Endothelial cell of umbilical vein (primary cell): ENCODE data around the gene DPP7. TPM values are rescaled to one million over a fixed set of nuclear protein-coding genes. Genes with fewer than 3 reads are reported as not detected.

ENCODE experiments used
- BruUV-seq: library from RNA; stranded (reverse); fragments of 400-500 nt; replicated peaks from 2 replicates; lab custom pipeline; 2021; lab: Mats Ljungman, UMichigan
- CTCF ChIA-PET: fragments of 300-600, 350-600 bp; sonication (Branson Sonifier 250); formaldehyde crosslinking; loops from one replicate; lab custom pipeline; 2021; ENCODE audit warnings: antibody characterized with exemption, inconsistent platforms; lab: Charles Lee
- POLR2A ChIA-PET: fragments of 300-600, 350-600 bp; sonication (Branson Sonifier 250); formaldehyde crosslinking; loops from one replicate; lab custom pipeline; 2021; ENCODE audit warnings: antibody characterized with exemption, inconsistent platforms; lab: Charles Lee
- DNase-seq: peaks from one replicate; pipeline ENCODE4 v3.0.0-alpha.2; 2011; ENCODE audit warnings: low read depth, low spot score
- FAIRE-seq: peaks from 2 replicates; lab custom pipeline; 2011; peaks lifted over from hg19 to GRCh38; lab: Jason Lieb, UNC
- H2AFZ ChIP-seq: 2 replicates; pipeline ENCODE4 v1.6.0; 2012; ENCODE audit warnings: low read depth, low read length, control low read depth, inconsistent platforms
- H3K27ac ChIP-seq: 2 replicates; pipeline ENCODE4 v1.5.1; 2011; ENCODE audit warnings: low read depth, mild to moderate bottlenecking, control low read depth, low read length, moderate library complexity; ENCODE audit not compliant: insufficient read depth
- H3K27me3 ChIP-seq, 2 experiments: 2 replicates each; pipeline versions ENCODE4 v1.6.0 to v1.6.1; 2011; ENCODE audit warnings: low read length in 2 of 2, mixed read lengths in 1 of 2; ENCODE audit not compliant: control insufficient read depth in 2 of 2, insufficient read depth in 2 of 2
- H3K36me3 ChIP-seq, 2 experiments: 2 replicates in 1 of 2; 3 replicates in 1 of 2; pipeline ENCODE4 v1.5.1; 2011; ENCODE audit warnings: low read length in 2 of 2, mild to moderate bottlenecking in 1 of 2, moderate library complexity in 1 of 2; ENCODE audit not compliant: control insufficient read depth in 2 of 2, insufficient read depth in 2 of 2; ENCODE audit errors: extremely low read depth in 1 of 2
- H3K4me1 ChIP-seq: 3 replicates; pipeline ENCODE4 v1.5.1; 2011; ENCODE audit warnings: mild to moderate bottlenecking, low read length; ENCODE audit not compliant: control insufficient read depth, insufficient read depth; ENCODE audit errors: extremely low read depth
- H3K4me2 ChIP-seq: 2 replicates; pipeline ENCODE4 v1.6.1; 2011; ENCODE audit warnings: low read length, control low read depth, mixed read lengths; ENCODE audit not compliant: insufficient read depth
- H3K4me3 ChIP-seq, 3 experiments: fragments of 200-600 bp in 1 of 3; sonication (generic), shearing (Covaris generic) in 1 of 3; replicated peaks in 1 of 3; 2 replicates each; pipeline ENCODE4 v1.5.1; 2011 to 2016; ENCODE audit warnings: control low read depth in 3 of 3, low read length in 3 of 3, mild to moderate bottlenecking in 2 of 3, inconsistent platforms in 1 of 3, low read depth in 1 of 3, moderate library complexity in 1 of 3; ENCODE audit not compliant: insufficient read depth in 1 of 3
- H3K79me2 ChIP-seq: 2 replicates; pipeline ENCODE4 v1.6.0; 2012; ENCODE audit warnings: low read length, inconsistent platforms; ENCODE audit not compliant: control insufficient read depth, insufficient read depth
- H3K9ac ChIP-seq: replicated peaks from 2 replicates; pipeline ENCODE3; 2011; ENCODE audit warnings: low read length, control low read depth; ENCODE audit not compliant: insufficient read depth; ENCODE audit errors: extremely low read depth
- H3K9me1 ChIP-seq: replicated peaks from 3 replicates; pipeline ENCODE4 v1.6.0; 2011; ENCODE audit warnings: mild to moderate bottlenecking, low read length; ENCODE audit not compliant: control insufficient read depth, insufficient read depth; ENCODE audit errors: extremely low read depth
- H3K9me3 ChIP-seq: replicated peaks from 2 replicates; pipeline ENCODE4 v1.5.1; 2012; ENCODE audit warnings: low read length, inconsistent platforms; ENCODE audit not compliant: control insufficient read depth, insufficient read depth
- H4K20me1 ChIP-seq: replicated peaks from 2 replicates; pipeline ENCODE3; 2011; ENCODE audit warnings: mild to moderate bottlenecking, low read length; ENCODE audit not compliant: control insufficient read depth, insufficient read depth; ENCODE audit errors: extremely low read depth
- CTCF ChIP-seq, 2 donors: IDR thresholded peaks; 1 replicate in 1 of 2; 2 replicates in 1 of 2; pipeline ENCODE4 v1.5.1; 2011; ENCODE audit warnings: low read length in 2 of 2, mild to moderate bottlenecking in 2 of 2, moderate library complexity in 2 of 2, control low read depth in 1 of 2, inconsistent platforms in 1 of 2, low read depth in 1 of 2; ENCODE audit not compliant: insufficient read depth in 1 of 2; ENCODE audit errors: extremely low read depth in 1 of 2
- EZH2 ChIP-seq: IDR thresholded peaks from 2 replicates; pipeline ENCODE4 v1.6.1; 2012; ENCODE audit warnings: borderline replicate concordance, low read depth, mild to moderate bottlenecking, moderate library complexity, low read length, inconsistent platforms; ENCODE audit not compliant: severe bottlenecking
- FOS ChIP-seq: IDR thresholded peaks from 2 replicates; pipeline ENCODE4 v1.6.1; 2011; ENCODE audit warnings: mild to moderate bottlenecking, low read length, moderate library complexity, borderline replicate concordance; ENCODE audit not compliant: insufficient read depth
- GATA2 ChIP-seq: IDR thresholded peaks from 2 replicates; pipeline ENCODE4 v1.7.0; 2011; ENCODE audit warnings: low read depth, mild to moderate bottlenecking, moderate library complexity, mixed read lengths, low read length; ENCODE audit not compliant: insufficient read length, insufficient read depth
- JUN ChIP-seq: IDR thresholded peaks from 2 replicates; pipeline ENCODE4 v1.6.1; 2011; ENCODE audit warnings: borderline replicate concordance, low read depth; ENCODE audit not compliant: insufficient read length, insufficient read depth
- MAX ChIP-seq: IDR thresholded peaks from 2 replicates; pipeline ENCODE4 v1.6.1; 2011; ENCODE audit not compliant: insufficient read depth, insufficient read length
- MYC ChIP-seq: IDR thresholded peaks from one replicate; pipeline ENCODE4 v1.6.1; 2011; ENCODE audit warnings: mild to moderate bottlenecking, low read depth, low read length
- POLR2A ChIP-seq: IDR thresholded peaks from 2 replicates; pipeline ENCODE4 v1.6.1; 2012; ENCODE audit warnings: low read depth, mild to moderate bottlenecking, control low read depth, low read length
- POLR2AphosphoS5 ChIP-seq: IDR thresholded peaks from 2 replicates; pipeline ENCODE4 v1.6.1; 2012; ENCODE audit warnings: low read depth, mild to moderate bottlenecking, control low read depth, low read length, moderate library complexity; ENCODE audit not compliant: insufficient read depth
- dilution Hi-C: fragments of 300-500 bp; cut with MboI; formaldehyde crosslinking; loops from one replicate; pipeline ENCODE4 v1.15.0; 2019; ENCODE audit warnings: low sequenced_read_pairs; ENCODE audit not compliant: extremely low pct_ligation_motif_present
- intact Hi-C: fragments of 100-400 bp; cut with micrococcal nuclease; formaldehyde crosslinking; loops from one replicate; pipeline ENCODE4 v1.10.0; 2022
- polyA plus RNA-seq, 4 experiments: library from polyadenylated mRNA; depleted of rRNA in 3 of 4; stranded (reverse) in 3 of 4; unstranded in 1 of 4; fragments of >200 nt; gene quantifications; 2 replicates each; pipeline versions ENCODE4 v1.2.1 to v1.2.3, GENCODE V29; 2011 to 2012; ENCODE audit warnings: missing spikeins in 1 of 4
- total RNA-seq: library from RNA; stranded (reverse); gene quantifications from 2 replicates; pipeline ENCODE4 v1.2.3, GENCODE V29; 2021

DPP7 gene
- total and polyA plus RNA-seq, 2 donors (not counting 3 experiments of a cell fraction or from before 2014, with no cell fraction given) = 149 to 200 TPM

DNA sequence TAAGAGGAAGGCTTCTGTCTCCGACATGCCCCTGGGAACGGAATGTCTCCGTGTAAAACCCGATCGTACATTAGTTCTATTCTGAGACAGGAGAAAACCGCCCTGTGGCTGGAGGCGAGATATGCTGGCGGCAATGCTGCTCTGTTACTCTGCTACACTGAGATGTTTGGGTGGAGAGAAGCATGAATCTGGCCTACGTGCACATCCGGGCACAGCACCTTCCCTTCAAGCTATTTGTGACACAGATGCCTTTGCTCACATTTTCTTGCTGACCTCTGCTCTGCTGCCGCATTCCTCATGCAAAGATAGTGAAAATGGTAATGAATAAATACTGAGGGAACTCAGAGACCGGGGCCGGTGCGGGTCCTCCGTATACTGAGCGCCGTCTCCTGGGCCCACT lies 2.2 kb upstream of the DPP7 start:
- Histone ChIP-seq H3K4me3 (no peak overlapping the region), H3K27ac (no peak overlapping the region), H3K36me3 (peaks cover 0 to 4% of the 10 kb centered on the region in 2 experiments), H2AFZ (no peak overlapping the region), H3K27me3 (no peaks in the 10 kb centered on the region), H3K4me1 (peaks cover 4% of the 10 kb centered on the region), H4K20me1 (no peaks in the 10 kb centered on the region), H3K9me3 (no peaks in the 10 kb centered on the region), H3K4me2 (no peak overlapping the region), H3K9me1 (no peaks in the 10 kb centered on the region), H3K79me2 (no peaks in the 10 kb centered on the region), H3K9ac (no peak overlapping the region)
- dilution Hi-C loops (no loop called here), intact Hi-C loops (loop anchor here (5.0 kb wide), 1 partner anchor 61 kb away; no protein-coding TSS in a partner anchor)
- no TSS peak for BruUV-seq
- TF ChIP-seq EZH2 (no peak), MYC (no peak), POLR2AphosphoS5 (no peak), POLR2A (no peak), GATA2 (no peak), JUN (no peak), MAX (no peak), CTCF (IDR thresholded peaks at IDR 0.05; ENCODE audit: extremely low read depth in 1 of 2, insufficient read depth in 1 of 2, low read depth in 1 of 2, low read length in 2 of 2) (no peak), FOS (no peak)
- ChIA-PET CTCF (interaction anchor here (4.0 to 5.4 kb wide), 2 partner anchors 111 to 120 kb away, joined by 26 to 42 read pairs; partner anchors contain the start of gene RNF224), POLR2A (no interaction called here)
- no peak for FAIRE-seq
- DNase-seq = no peak
